Loucy (cell line): ENCODE data around the gene MTREX.

Experiments used
- EZH2phosphoT487 ChIP-seq: fragments of 200-600 bp; IDR thresholded peaks from 2 replicates; pipeline ENCODE4 v1.6.1; 2018; ENCODE audit warnings: antibody characterized with exemption, mild to moderate bottlenecking, moderate library complexity, borderline replicate concordance
- TF ChIP-seq, protein P1 (sequence below): fragments of 200-600 bp; sonication (generic); conservative IDR thresholded peaks from 2 replicates; pipeline ENCODE4 v1.5.1; 2014; ENCODE audit warnings: mild to moderate bottlenecking, antibody characterized with exemption, low read length

DNA sequence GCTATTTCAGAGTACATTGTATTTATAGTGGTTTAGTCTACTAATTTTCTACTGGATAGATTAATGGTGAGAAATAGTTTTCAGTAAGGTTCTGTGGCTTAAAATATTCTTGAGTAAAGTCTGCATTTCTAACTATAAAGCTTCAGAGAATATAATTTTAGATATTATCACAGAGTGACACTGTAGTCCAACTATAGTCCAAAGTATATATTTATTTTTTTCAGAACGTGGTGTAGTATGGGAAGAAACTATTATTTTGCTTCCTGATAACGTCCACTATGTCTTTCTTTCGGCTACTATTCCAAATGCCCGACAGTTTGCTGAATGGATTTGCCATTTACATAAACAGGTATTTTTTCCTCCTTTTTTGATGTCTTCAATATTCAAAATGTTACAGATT lies 35.3 kb downstream of the MTREX start:
- TF ChIP-seq, protein P1, sequence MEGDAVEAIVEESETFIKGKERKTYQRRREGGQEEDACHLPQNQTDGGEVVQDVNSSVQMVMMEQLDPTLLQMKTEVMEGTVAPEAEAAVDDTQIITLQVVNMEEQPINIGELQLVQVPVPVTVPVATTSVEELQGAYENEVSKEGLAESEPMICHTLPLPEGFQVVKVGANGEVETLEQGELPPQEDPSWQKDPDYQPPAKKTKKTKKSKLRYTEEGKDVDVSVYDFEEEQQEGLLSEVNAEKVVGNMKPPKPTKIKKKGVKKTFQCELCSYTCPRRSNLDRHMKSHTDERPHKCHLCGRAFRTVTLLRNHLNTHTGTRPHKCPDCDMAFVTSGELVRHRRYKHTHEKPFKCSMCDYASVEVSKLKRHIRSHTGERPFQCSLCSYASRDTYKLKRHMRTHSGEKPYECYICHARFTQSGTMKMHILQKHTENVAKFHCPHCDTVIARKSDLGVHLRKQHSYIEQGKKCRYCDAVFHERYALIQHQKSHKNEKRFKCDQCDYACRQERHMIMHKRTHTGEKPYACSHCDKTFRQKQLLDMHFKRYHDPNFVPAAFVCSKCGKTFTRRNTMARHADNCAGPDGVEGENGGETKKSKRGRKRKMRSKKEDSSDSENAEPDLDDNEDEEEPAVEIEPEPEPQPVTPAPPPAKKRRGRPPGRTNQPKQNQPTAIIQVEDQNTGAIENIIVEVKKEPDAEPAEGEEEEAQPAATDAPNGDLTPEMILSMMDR, result no peak
- TF ChIP-seq EZH2phosphoT487, result no peak
